ENCODE data around the gene ZNF117. TPM values are rescaled to one million over a fixed set of nuclear protein-coding genes. Genes with fewer than 3 reads are reported as not detected.

ZNF117 gene
- polyA plus RNA-seq, 1 donor from 2014 or later, result 2.4 TPM

Other genes with a start within 250 kb of the ZNF117 start
- gene ZNF138, start 196.6 kb downstream of the ZNF117 start, polyA plus RNA-seq, result 16.0 TPM
- gene ZNF273, start 87.8 kb downstream of the ZNF117 start, polyA plus RNA-seq, result 7.8 TPM
- 13.9 TPM for gene ERV3-1, start 15.7 kb upstream of the ZNF117 start, polyA plus RNA-seq